ENCODE measurements around the gene PTBP1. TPM values are rescaled to one million over a fixed set of nuclear protein-coding genes. Genes with fewer than 3 reads are reported as not detected.
A peak's percentile ranks its signal among the peaks of the same experiment; 100 is the strongest.

Gene PTBP1
- total and polyA plus RNA-seq, 2 of the 13 experiments (the other 11 are each of a cell fraction or from before 2014, with no cell fraction given) = 195 to 288 TPM

MicroRNA genes within 50 kb of the gene (microRNA counts, 767-probe panel; counts per million panel counts)
- microRNA hsa-miR-3187-3p = not detected

Small RNA genes lying within 50 kb of the gene (microRNA-seq; reads per million reads assigned to microRNA genes)
- 31.0 reads per million, percentile 60 among the genes with 10 or more reads in this experiment for gene MIR3187
- gene MIR4745 = 13.1 reads per million, percentile 50 among the genes with 10 or more reads in this experiment

Small RNA genes lying within 50 kb of the gene (small RNA-seq; reads per million reads assigned to genes)
- 0 reads per million in 3 experiments for gene MIR3187 (ENCODE audit: insufficient read depth in 2 of 3, insufficient read length in 3 of 3, low read depth in 2 of 3, low replicate concordance in 1 of 3)

Other genes starting within 250 kb of the PTBP1 start
- gene BSG, start 224.9 kb upstream of the PTBP1 start, total RNA-seq (2016; rRNA removed; fragmentation: Illumina TruSeq; extraction: Trizol) = 136 and 309 TPM in 2 replicates
- gene BSG, start 224.9 kb upstream of the PTBP1 start, polyA plus RNA-seq (2011; rRNA removed) = 754 and 1,057 TPM in 2 replicates
- not detected in 2 replicates for gene HCN2, start 207.6 kb upstream of the PTBP1 start, total RNA-seq (2016; rRNA removed; fragmentation: Illumina TruSeq; extraction: Trizol)
- 0.01 and 0.05 TPM in 2 replicates for gene HCN2, start 207.6 kb upstream of the PTBP1 start, polyA plus RNA-seq (2011; rRNA removed)
- 52.5 and 78.0 TPM in 2 replicates for gene POLRMT, start 163.9 kb upstream of the PTBP1 start, total RNA-seq (2016; rRNA removed; fragmentation: Illumina TruSeq; extraction: Trizol)
- gene POLRMT, start 163.9 kb upstream of the PTBP1 start, polyA plus RNA-seq (2011; rRNA removed) = 101 and 114 TPM in 2 replicates
- 0.24 TPM in 1 of 2 replicates, not detected in the other for gene FGF22, start 157.6 kb upstream of the PTBP1 start, total RNA-seq (2016; rRNA removed; fragmentation: Illumina TruSeq; extraction: Trizol)
- 0.07 TPM in 1 of 2 replicates, not detected in the other for gene FGF22, start 157.6 kb upstream of the PTBP1 start, polyA plus RNA-seq (2011; rRNA removed)
- gene RNF126, start 134.2 kb upstream of the PTBP1 start, total RNA-seq (2016; rRNA removed; fragmentation: Illumina TruSeq; extraction: Trizol) = 18.5 and 34.0 TPM in 2 replicates
- gene RNF126, start 134.2 kb upstream of the PTBP1 start, polyA plus RNA-seq (2011; rRNA removed) = 23.2 and 24.6 TPM in 2 replicates
- gene FSTL3, start 121.1 kb upstream of the PTBP1 start, total RNA-seq (2016; rRNA removed; fragmentation: Illumina TruSeq; extraction: Trizol) = 5.8 and 13.5 TPM in 2 replicates
- gene FSTL3, start 121.1 kb upstream of the PTBP1 start, polyA plus RNA-seq (2011; rRNA removed) = 15.6 and 30.9 TPM in 2 replicates
- gene PRSS57, start 102.0 kb upstream of the PTBP1 start, total RNA-seq (2016; rRNA removed; fragmentation: Illumina TruSeq; extraction: Trizol) = not detected in 2 replicates
- gene PRSS57, start 102.0 kb upstream of the PTBP1 start, polyA plus RNA-seq (2011; rRNA removed) = 0.12 and 0.20 TPM in 2 replicates
- 9.7 and 10.8 TPM in 2 replicates for gene PALM, start 88.5 kb upstream of the PTBP1 start, total RNA-seq (2016; rRNA removed; fragmentation: Illumina TruSeq; extraction: Trizol)
- gene PALM, start 88.5 kb upstream of the PTBP1 start, polyA plus RNA-seq (2011; rRNA removed) = 4.0 and 5.4 TPM in 2 replicates
- gene MISP, start 46.3 kb upstream of the PTBP1 start, total RNA-seq (2016; rRNA removed; fragmentation: Illumina TruSeq; extraction: Trizol) = 1.1 and 1.3 TPM in 2 replicates
- gene MISP, start 46.3 kb upstream of the PTBP1 start, polyA plus RNA-seq (2011; rRNA removed) = 0.67 and 0.71 TPM in 2 replicates
- 0.07 TPM in 1 of 2 replicates, not detected in the other for gene PLPPR3, start 24.5 kb downstream of the PTBP1 start, total RNA-seq (2016; rRNA removed; fragmentation: Illumina TruSeq; extraction: Trizol)
- gene PLPPR3, start 24.5 kb downstream of the PTBP1 start, polyA plus RNA-seq (2011; rRNA removed) = 0.16 and 0.17 TPM in 2 replicates
- not detected in 2 replicates for gene AZU1, start 30.4 kb downstream of the PTBP1 start, total RNA-seq (2016; rRNA removed; fragmentation: Illumina TruSeq; extraction: Trizol)
- gene AZU1, start 30.4 kb downstream of the PTBP1 start, polyA plus RNA-seq (2011; rRNA removed) = 0.08 TPM in 1 of 2 replicates, not detected in the other
- not detected in 2 replicates for gene PRTN3, start 43.5 kb downstream of the PTBP1 start, total RNA-seq (2016; rRNA removed; fragmentation: Illumina TruSeq; extraction: Trizol)
- gene PRTN3, start 43.5 kb downstream of the PTBP1 start, polyA plus RNA-seq (2011; rRNA removed) = 0.10 TPM in 1 of 2 replicates, not detected in the other
- not detected in 2 replicates for gene ELANE, start 54.9 kb downstream of the PTBP1 start, total RNA-seq (2016; rRNA removed; fragmentation: Illumina TruSeq; extraction: Trizol)
- gene ELANE, start 54.9 kb downstream of the PTBP1 start, polyA plus RNA-seq (2011; rRNA removed) = not detected in 2 replicates
- 3.6 and 4.6 TPM in 2 replicates for gene CFD, start 62.2 kb downstream of the PTBP1 start, total RNA-seq (2016; rRNA removed; fragmentation: Illumina TruSeq; extraction: Trizol)
- gene CFD, start 62.2 kb downstream of the PTBP1 start, polyA plus RNA-seq (2011; rRNA removed) = 2.3 and 3.9 TPM in 2 replicates
- gene MED16, start 95.7 kb downstream of the PTBP1 start, total RNA-seq (2016; rRNA removed; fragmentation: Illumina TruSeq; extraction: Trizol) = 14.8 and 18.4 TPM in 2 replicates
- gene MED16, start 95.7 kb downstream of the PTBP1 start, polyA plus RNA-seq (2011; rRNA removed) = 13.3 and 16.9 TPM in 2 replicates
- gene RNU6-9, start 96.0 kb downstream of the PTBP1 start, total RNA-seq (2016; rRNA removed; fragmentation: Illumina TruSeq; extraction: Trizol) = under 0.01 TPM in 1 of 2 replicates, not detected in the other
- gene RNU6-9, start 96.0 kb downstream of the PTBP1 start, polyA plus RNA-seq (2011; rRNA removed) = not detected in 2 replicates
- 21.8 and 26.2 TPM in 2 replicates for gene R3HDM4, start 115.8 kb downstream of the PTBP1 start, total RNA-seq (2016; rRNA removed; fragmentation: Illumina TruSeq; extraction: Trizol)
- gene R3HDM4, start 115.8 kb downstream of the PTBP1 start, polyA plus RNA-seq (2011; rRNA removed) = 26.9 and 40.4 TPM in 2 replicates
- gene KISS1R, start 119.9 kb downstream of the PTBP1 start, total RNA-seq (2016; rRNA removed; fragmentation: Illumina TruSeq; extraction: Trizol) = 3.9 and 10.2 TPM in 2 replicates
- 1.1 and 1.5 TPM in 2 replicates for gene KISS1R, start 119.9 kb downstream of the PTBP1 start, polyA plus RNA-seq (2011; rRNA removed)
- gene ARID3A, start 128.6 kb downstream of the PTBP1 start, total RNA-seq (2016; rRNA removed; fragmentation: Illumina TruSeq; extraction: Trizol) = 53.8 and 71.3 TPM in 2 replicates
- gene ARID3A, start 128.6 kb downstream of the PTBP1 start, polyA plus RNA-seq (2011; rRNA removed) = 77.9 and 102 TPM in 2 replicates
- 47.6 and 49.7 TPM in 2 replicates for gene WDR18, start 186.9 kb downstream of the PTBP1 start, total RNA-seq (2016; rRNA removed; fragmentation: Illumina TruSeq; extraction: Trizol)
- 36.4 and 44.6 TPM in 2 replicates for gene WDR18, start 186.9 kb downstream of the PTBP1 start, polyA plus RNA-seq (2011; rRNA removed)
- 0.07 TPM in 1 of 2 replicates, not detected in the other for gene GRIN3B, start 203.0 kb downstream of the PTBP1 start, total RNA-seq (2016; rRNA removed; fragmentation: Illumina TruSeq; extraction: Trizol)
- 0.20 and 0.34 TPM in 2 replicates for gene GRIN3B, start 203.0 kb downstream of the PTBP1 start, polyA plus RNA-seq (2011; rRNA removed)
- 20.5 and 64.7 TPM in 2 replicates for gene TMEM259, start 223.7 kb downstream of the PTBP1 start, total RNA-seq (2016; rRNA removed; fragmentation: Illumina TruSeq; extraction: Trizol)
- 164 and 232 TPM in 2 replicates for gene TMEM259, start 223.7 kb downstream of the PTBP1 start, polyA plus RNA-seq (2011; rRNA removed)
- gene RNU6-2, start 224.1 kb downstream of the PTBP1 start, total RNA-seq (2016; rRNA removed; fragmentation: Illumina TruSeq; extraction: Trizol) = under 0.01 TPM in 1 of 2 replicates, not detected in the other
- gene RNU6-2, start 224.1 kb downstream of the PTBP1 start, polyA plus RNA-seq (2011; rRNA removed) = not detected in 2 replicates
- gene CNN2, start 229.2 kb downstream of the PTBP1 start, total RNA-seq (2016; rRNA removed; fragmentation: Illumina TruSeq; extraction: Trizol) = 70.0 and 84.5 TPM in 2 replicates
- 58.1 and 63.6 TPM in 2 replicates for gene CNN2, start 229.2 kb downstream of the PTBP1 start, polyA plus RNA-seq (2011; rRNA removed)
- 1.3 and 4.4 TPM in 2 replicates for gene ABCA7, start 242.7 kb downstream of the PTBP1 start, total RNA-seq (2016; rRNA removed; fragmentation: Illumina TruSeq; extraction: Trizol)
- 32.4 and 41.2 TPM in 2 replicates for gene ABCA7, start 242.7 kb downstream of the PTBP1 start, polyA plus RNA-seq (2011; rRNA removed)